Suprapubic skin (tissue), 3 donors: ENCODE results near the gene EOMES.

Source experiments
- CTCF ChIP-seq, 2 donors: fragments of 200-600 bp in 1 of 2; fragments of 450-650 bp in 1 of 2; sonication (generic) in 1 of 2; IDR thresholded peaks; one replicate each; pipeline ENCODE4 v1.5.1; 2016 to 2019; ENCODE audit warnings: antibody characterized with exemption in 2 of 2, mild to moderate bottlenecking in 1 of 2, moderate library complexity in 1 of 2
- POLR2A ChIP-seq, 2 donors: fragments of 450-650 bp; IDR thresholded peaks; one replicate each; pipeline ENCODE4 v1.6.1; 2017; ENCODE audit warnings: antibody characterized with exemption in 2 of 2, mild to moderate bottlenecking in 2 of 2, moderate library complexity in 2 of 2

DNA sequence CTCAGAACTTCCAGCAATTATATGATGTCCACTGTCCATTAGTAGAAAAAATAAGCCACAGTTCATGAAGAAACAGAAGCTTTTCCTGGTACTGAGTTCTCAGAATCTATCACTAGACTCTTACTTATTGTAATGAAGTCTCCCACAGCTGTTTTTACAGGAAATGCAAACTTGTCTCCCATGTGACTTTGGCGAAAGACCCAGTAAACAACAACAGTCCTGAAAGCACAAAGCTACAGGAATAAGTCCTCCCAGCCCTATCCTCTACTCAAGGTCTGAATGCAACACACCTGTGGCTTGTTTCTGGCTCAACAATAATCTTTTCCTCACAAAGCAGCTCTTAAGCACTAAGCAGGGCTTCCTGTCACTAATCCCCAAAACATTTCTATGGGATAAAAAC is 55.9 kb downstream of the EOMES start:
- TF ChIP-seq CTCF (IDR thresholded peaks at IDR 0.05) (no peak), POLR2A (IDR thresholded peaks at IDR 0.05) (no peak)
